WTC11 (cell line): ENCODE results near the gene CAMP. TPM values are rescaled to one million over a fixed set of nuclear protein-coding genes. Genes with fewer than 3 reads are reported as not detected.

Experiments used
- ATAC-seq: fragments of 200-7000 bp; cut with Tn5 transposase; 2 replicates; pipeline ENCODE4 v1.10.0; 2021; ENCODE audit warnings: mild to moderate bottlenecking, moderate library complexity
- CTCF ChIA-PET: fragments of 300-600 bp; sonication (Branson Sonifier 250); formaldehyde crosslinking; loops from one replicate; lab custom pipeline; 2021; ENCODE audit warnings: antibody characterized with exemption; lab: Charles Lee
- POLR2A ChIA-PET: fragments of 350-600 bp; sonication (Branson Sonifier 250); formaldehyde crosslinking; loops from one replicate; lab custom pipeline; 2021; ENCODE audit warnings: antibody characterized with exemption; lab: Charles Lee
- DNase-seq: peaks from one replicate; pipeline ENCODE4 v3.0.0; 2021; ENCODE audit warnings: low spot score
- H3K27ac Mint-ChIP-seq: 2 replicates; pipeline ENCODE4 v1.8.0; 2021; ENCODE audit warnings: mixed read lengths
- H3K27me3 Mint-ChIP-seq: 2 replicates; pipeline ENCODE4 v1.8.0; 2021; ENCODE audit warnings: low read depth, mild to moderate bottlenecking, moderate library complexity, mixed read lengths
- H3K36me3 Mint-ChIP-seq: 2 replicates; pipeline ENCODE4 v1.8.0; 2021; ENCODE audit warnings: mixed read lengths
- H3K4me1 Mint-ChIP-seq: 2 replicates; pipeline ENCODE4 v1.8.0; 2022; ENCODE audit warnings: mixed read lengths
- H3K4me3 Mint-ChIP-seq: 2 replicates; pipeline ENCODE4 v1.8.0; 2021; ENCODE audit warnings: mild to moderate bottlenecking, moderate library complexity, mixed read lengths
- H3K9me3 Mint-ChIP-seq: 2 replicates; pipeline ENCODE4 v1.8.0; 2021; ENCODE audit warnings: mixed read lengths
- ATF6 ChIP-seq: sonication (generic); formaldehyde crosslinking; IDR thresholded peaks from 2 replicates; pipeline ENCODE4 v1.8.1; 2023; ENCODE audit warnings: mild to moderate bottlenecking, missing genetic modification reagents
- CTCF ChIP-seq: fragments of 200-600 bp; IDR thresholded peaks from 2 replicates; pipeline ENCODE4 v1.8.0; 2022; ENCODE audit warnings: antibody characterized with exemption
- EMX1 ChIP-seq: fragments of 250-450 bp; sonication (Bioruptor Pico); IDR thresholded peaks from 2 replicates; pipeline ENCODE4 v1.8.0; 2021; ENCODE audit warnings: mild to moderate bottlenecking
- FOXP4 ChIP-seq: sonication (generic); formaldehyde crosslinking; IDR thresholded peaks from 2 replicates; pipeline ENCODE4 v1.8.0; 2022; ENCODE audit warnings: mild to moderate bottlenecking, missing genetic modification reagents
- GTF2I ChIP-seq: fragments of 250-450 bp; sonication (Bioruptor Pico); conservative IDR thresholded peaks from 2 replicates; pipeline ENCODE4 v1.4.0; 2021; ENCODE audit warnings: mild to moderate bottlenecking
- NR3C1 ChIP-seq: sonication (generic); formaldehyde crosslinking; conservative IDR thresholded peaks from 2 replicates; pipeline ENCODE4 v1.8.1; 2023; ENCODE audit warnings: low read depth, mild to moderate bottlenecking, missing genetic modification reagents
- ZNF512 ChIP-seq: sonication (generic); formaldehyde crosslinking; IDR thresholded peaks from 2 replicates; pipeline ENCODE4 v1.8.1; 2022; ENCODE audit warnings: missing genetic modification reagents, borderline replicate concordance
- ZNF532 ChIP-seq: fragments of 250-450 bp; sonication (Bioruptor Pico); IDR thresholded peaks from 2 replicates; pipeline ENCODE4 v1.9.0; 2021; ENCODE audit warnings: mild to moderate bottlenecking, borderline replicate concordance
- total RNA-seq: library from RNA; stranded (reverse); gene quantifications from 3 replicates; pipeline ENCODE4 v1.2.3, GENCODE V29; 2021

CAMP gene
- total RNA-seq, 1 experiment from 2014 or later: not detected

GRCh38 chr3:48190911-48191310 is 32.4 kb upstream of the CAMP start (continued):
- TF ChIP-seq FOXP4 (CRISPR knock-in tag): no peak

GRCh38 chr3:48194446-48195071 is 28.7 kb upstream of the CAMP start:
- peaks cover 34% of the 10 kb centered on the region for H3K4me1 Mint-ChIP-seq
- DNase-seq: peak; percentile 86
- H3K9me3 Mint-ChIP-seq: no peaks in the 10 kb centered on the region
- ChIA-PET POLR2A (interaction anchor here (0.9 to 1.0 kb wide), 3 partner anchors 46 to 206 kb away, joined by 3 read pairs; no protein-coding TSS in a partner anchor), CTCF (interaction anchor here (0.6 to 6.8 kb wide), 52 partner anchors 8 to 1312 kb away, joined by 3 to 149 read pairs (median 5); partner anchors contain the start of genes CCDC51, FBXW12, PLXNB1 and SLC26A6)
- H3K27ac Mint-ChIP-seq: no peak overlapping the region
- peak; percentile 67 for ATAC-seq
- H3K27me3 Mint-ChIP-seq: no peaks in the 10 kb centered on the region; the same call in 1 of the 2 replicates
- H3K4me3 Mint-ChIP-seq: no peak overlapping the region
- H3K36me3 Mint-ChIP-seq: no peaks in the 10 kb centered on the region
- no peak for TF ChIP-seq ATF6 (CRISPR knock-in tag)
- no peak for TF ChIP-seq NR3C1 (CRISPR knock-in tag)
- no peak for TF ChIP-seq GTF2I (CRISPR knock-in tag)
- TF ChIP-seq CTCF: peak; percentile 76

GRCh38 chr3:48196611-48197010 is 26.7 kb upstream of the CAMP start:
- H3K36me3 Mint-ChIP-seq: no peaks in the 10 kb centered on the region
- no peak for ATAC-seq
- TF ChIP-seq ZNF512 (CRISPR knock-in tag) (no peak), EMX1 (no peak), ZNF532 (CRISPR knock-in tag) (no peak)
- TF ChIP-seq, all 79 proteins: peak for 0
- Mint-ChIP-seq H3K4me1 (peaks cover 18% of the 10 kb centered on the region), H3K4me3 (no peak overlapping the region), H3K9me3 (no peaks in the 10 kb centered on the region), H3K27me3 (no peaks in the 10 kb centered on the region; the same call in 1 of the 2 replicates), H3K27ac (no peak overlapping the region)
- ChIA-PET POLR2A (interaction anchor here (0.5 kb wide), 1 partner anchor 46 kb away, joined by 3 read pairs; no protein-coding TSS in a partner anchor), CTCF (interaction anchor here (6.8 kb wide), 1 partner anchor 240 kb away, joined by 149 read pairs; no protein-coding TSS in a partner anchor)
- no peak for DNase-seq
